ENCODE results near the gene UBTD2. TPM values are rescaled to one million over a fixed set of nuclear protein-coding genes. Genes with fewer than 3 reads are reported as not detected.

Gene UBTD2
- total RNA-seq, 1 experiment from 2014 or later = 22.7 TPM

DNA sequence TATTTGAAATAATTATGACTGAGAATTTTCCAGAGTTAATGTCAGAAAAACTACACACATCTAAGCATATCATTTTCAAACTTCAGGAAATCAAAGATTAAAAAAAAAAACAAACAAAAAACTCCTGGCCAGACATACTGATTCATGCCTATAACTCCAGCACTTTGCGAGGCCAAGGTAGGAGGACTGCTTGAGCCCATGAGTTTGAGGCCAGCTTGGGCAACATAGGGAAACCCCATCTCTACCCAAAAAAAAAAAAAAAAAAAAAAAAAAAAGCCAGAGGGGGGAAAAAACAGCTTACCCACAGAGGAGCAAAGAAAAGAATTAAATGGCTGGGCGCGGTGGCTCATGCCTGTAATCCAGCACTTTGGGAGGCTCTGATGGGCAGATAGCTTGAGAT lies 67.2 kb downstream of the UBTD2 start:
- Mint-ChIP-seq H3K27ac (peak overlapping the region; percentile 62; the same call in 1 of the 2 replicates), H3K9me3 (peaks cover 7% of the 10 kb centered on the region; the same call in 1 of the 2 replicates), H3K4me1 (no peaks in the 10 kb centered on the region), H3K4me3 (no peak overlapping the region), H3K27me3 (ENCODE audit: low read depth) (no peaks in the 10 kb centered on the region), H3K36me3 (peaks cover 39% of the 10 kb centered on the region)
- ATAC-seq = no peak
- POLR2A ChIA-PET = no interaction called here
- TF ChIP-seq E2F4 (CRISPR knock-in tag; IDR thresholded peaks at IDR 0.05; ENCODE audit: borderline replicate concordance, low read depth) (no peak), TCF7 (CRISPR knock-in tag; IDR thresholded peaks at IDR 0.05; ENCODE audit: low read depth) (no peak), EMX1 (CRISPR knock-in tag; IDR thresholded peaks at IDR 0.05) (no peak), RORB (CRISPR knock-in tag; IDR thresholded peaks at IDR 0.05) (no peak), JUN (CRISPR knock-in tag; IDR thresholded peaks at IDR 0.05) (no peak), ARID4B (CRISPR knock-in tag; IDR thresholded peaks at IDR 0.05; ENCODE audit: borderline replicate concordance) (no peak), MYBL2 (CRISPR knock-in tag; IDR thresholded peaks at IDR 0.05) (no peak), PRDM15 (CRISPR knock-in tag; IDR thresholded peaks at IDR 0.05) (no peak)
- CTCF ChIA-PET = no interaction called here
- DNase-seq (ENCODE audit: low spot score) = no peak

GRCh38 chr5:172213126-172213525 lies 70.4 kb downstream of the UBTD2 start:
- TF ChIP-seq ZNF416 (CRISPR knock-in tag; IDR thresholded peaks at IDR 0.05) = no peak
- no peak for TF ChIP-seq CREB1 (CRISPR knock-in tag; IDR thresholded peaks at IDR 0.05)
- Mint-ChIP-seq H3K36me3 (peaks cover 41% of the 10 kb centered on the region), H3K9me3 (no peaks in the 10 kb centered on the region), H3K27ac (no peak overlapping the region), H3K4me1 (no peaks in the 10 kb centered on the region), H3K27me3 (ENCODE audit: low read depth) (no peaks in the 10 kb centered on the region), H3K4me3 (no peak overlapping the region)
- ChIA-PET CTCF (no interaction called here), POLR2A (no interaction called here)
- no peak for ATAC-seq
- DNase-seq (ENCODE audit: low spot score) = no peak

GRCh38 chr5:172211676-172212075 lies 71.9 kb downstream of the UBTD2 start:
- Mint-ChIP-seq H3K27me3 (ENCODE audit: low read depth) (no peaks in the 10 kb centered on the region), H3K9me3 (no peaks in the 10 kb centered on the region), H3K4me1 (no peaks in the 10 kb centered on the region), H3K4me3 (no peak overlapping the region), H3K27ac (no peak overlapping the region), H3K36me3 (peaks cover 33% of the 10 kb centered on the region)
- no peak for DNase-seq (ENCODE audit: low spot score)
- no peak for ATAC-seq
- POLR2A ChIA-PET = no interaction called here
- CTCF ChIA-PET = no interaction called here
- TF ChIP-seq SMAD4 (CRISPR knock-in tag; IDR thresholded peaks at IDR 0.05) (no peak), FOXJ3 (CRISPR knock-in tag; IDR thresholded peaks at IDR 0.05; ENCODE audit: borderline replicate concordance) (no peak)

Measured in WTC11 (cell line).